Activated T-helper 1 cell treated with anti-CD3 and anti-CD28 coated beads, Interleukin-2, amount 50 U/mL, for 16 hours (primary cell): ENCODE measurements around the gene EXOC3L2.
"Not testable (repeated sequence)": the region's sequence is repeated elsewhere in the genome, so short reads cannot be mapped to it uniquely, and the experiment has no call there.

Experiments used
- DNase-seq, 2 donors: peaks; one replicate each; pipeline ENCODE4 v3.0.0-alpha.2; 2020; ENCODE audit warnings: low read depth in 1 of 2, low spot score in 1 of 2

The EXOC3L2 gene

DNA sequence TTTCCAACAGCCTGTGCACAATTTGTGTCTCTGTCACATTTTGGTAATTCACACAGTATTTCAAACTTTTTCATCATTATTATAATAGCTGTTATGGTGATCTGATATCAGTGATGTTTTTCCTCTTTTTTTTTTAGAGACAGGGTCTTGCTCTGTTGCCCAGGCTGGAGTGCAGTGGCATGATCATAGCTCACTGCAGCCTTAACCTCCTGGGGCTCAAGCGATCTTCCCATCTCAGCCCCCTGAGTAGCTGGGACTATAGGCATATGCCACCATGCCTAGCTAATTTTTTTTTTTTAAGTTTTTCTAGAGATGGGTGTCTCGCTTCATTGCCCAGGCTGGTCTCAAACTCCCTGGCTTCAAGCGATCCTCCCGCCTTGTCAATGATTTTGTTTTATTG is 11.6 kb upstream of the EXOC3L2 start:
- DNase-seq: no peak

DNA sequence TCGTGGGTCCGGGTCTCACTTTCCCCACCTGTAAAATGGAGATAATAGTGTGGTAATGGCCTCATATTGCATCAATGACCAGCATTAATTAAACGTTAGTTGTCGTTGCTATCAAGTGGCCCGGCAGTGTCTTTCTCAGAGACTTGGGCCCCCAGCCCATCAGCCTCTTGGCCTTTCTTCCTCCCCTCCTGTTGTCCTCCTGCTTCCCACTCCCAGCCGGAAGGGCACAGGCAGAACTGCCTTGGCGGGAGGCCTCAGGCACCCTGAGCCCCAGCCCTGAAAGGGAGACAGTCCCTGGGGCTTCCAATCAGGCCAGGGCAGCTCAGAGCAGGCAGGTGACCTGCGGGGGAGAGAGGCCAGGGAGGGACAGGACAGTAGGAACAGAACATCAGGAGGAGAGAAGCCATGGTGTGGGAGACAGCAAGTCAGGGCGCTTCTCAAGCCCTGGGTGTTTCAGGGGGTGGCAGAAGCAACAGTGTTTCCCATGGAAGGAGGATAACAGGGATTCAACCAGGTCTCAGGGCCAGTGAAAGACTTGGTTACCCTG is 10.5 kb upstream of the EXOC3L2 start:
- DNase-seq: no peak

DNA sequence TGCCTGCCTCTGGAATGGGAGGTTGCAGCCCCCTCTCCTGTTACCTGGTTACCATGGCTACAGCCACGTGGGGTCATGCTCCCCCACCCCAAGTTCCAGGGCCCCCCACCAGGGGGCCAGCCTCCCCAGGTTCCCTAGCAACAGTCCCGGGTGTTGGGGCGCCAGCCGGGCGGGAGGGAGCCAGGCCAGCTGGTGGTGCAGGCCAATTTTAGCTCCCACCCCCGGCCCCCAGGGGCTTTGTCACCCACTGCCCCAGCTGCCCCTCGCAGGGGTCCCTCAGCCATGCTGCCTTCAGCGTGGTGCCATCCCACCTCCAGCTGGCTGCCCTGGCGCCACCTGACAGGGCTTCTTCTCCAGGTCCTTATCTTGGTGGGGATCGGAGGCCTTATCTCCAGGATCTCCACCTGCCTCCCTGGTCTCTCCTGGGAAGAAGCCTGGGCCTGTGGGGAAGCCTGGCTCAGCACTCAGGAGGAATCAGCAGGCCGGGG is 8.9 kb upstream of the EXOC3L2 start:
- DNase-seq: no peak

DNA sequence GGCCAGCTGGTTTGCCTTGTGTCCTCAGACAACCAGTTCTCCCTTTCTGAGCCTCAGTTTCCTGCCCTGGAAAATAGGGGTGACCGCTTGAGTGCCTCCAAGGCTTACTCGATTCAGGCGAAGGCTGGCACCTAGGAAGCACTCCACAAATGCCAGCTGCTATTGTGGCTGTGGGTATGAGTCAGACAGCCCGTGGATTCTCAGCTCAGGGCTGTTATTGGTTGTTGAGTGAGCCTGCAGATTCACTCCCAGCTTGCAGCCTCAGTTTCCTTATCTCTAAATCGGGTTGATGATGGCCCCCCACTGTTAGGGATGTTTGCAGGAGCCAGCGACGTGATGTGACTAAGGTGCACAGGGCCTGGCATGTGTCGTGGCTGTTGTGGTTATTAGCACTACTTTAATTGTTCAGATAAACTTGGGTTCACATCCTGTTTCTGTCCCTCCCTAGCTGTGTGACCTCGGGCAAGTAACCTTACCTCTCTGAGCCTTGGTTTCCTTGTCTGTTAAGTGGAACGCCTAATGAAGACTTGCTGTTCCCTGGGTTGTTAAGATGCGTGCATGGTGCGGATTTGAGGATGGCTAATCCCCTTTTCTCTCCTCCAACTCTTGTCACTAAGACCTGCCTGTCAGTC is 8.3 kb upstream of the EXOC3L2 start:
- DNase-seq: no peak

DNA sequence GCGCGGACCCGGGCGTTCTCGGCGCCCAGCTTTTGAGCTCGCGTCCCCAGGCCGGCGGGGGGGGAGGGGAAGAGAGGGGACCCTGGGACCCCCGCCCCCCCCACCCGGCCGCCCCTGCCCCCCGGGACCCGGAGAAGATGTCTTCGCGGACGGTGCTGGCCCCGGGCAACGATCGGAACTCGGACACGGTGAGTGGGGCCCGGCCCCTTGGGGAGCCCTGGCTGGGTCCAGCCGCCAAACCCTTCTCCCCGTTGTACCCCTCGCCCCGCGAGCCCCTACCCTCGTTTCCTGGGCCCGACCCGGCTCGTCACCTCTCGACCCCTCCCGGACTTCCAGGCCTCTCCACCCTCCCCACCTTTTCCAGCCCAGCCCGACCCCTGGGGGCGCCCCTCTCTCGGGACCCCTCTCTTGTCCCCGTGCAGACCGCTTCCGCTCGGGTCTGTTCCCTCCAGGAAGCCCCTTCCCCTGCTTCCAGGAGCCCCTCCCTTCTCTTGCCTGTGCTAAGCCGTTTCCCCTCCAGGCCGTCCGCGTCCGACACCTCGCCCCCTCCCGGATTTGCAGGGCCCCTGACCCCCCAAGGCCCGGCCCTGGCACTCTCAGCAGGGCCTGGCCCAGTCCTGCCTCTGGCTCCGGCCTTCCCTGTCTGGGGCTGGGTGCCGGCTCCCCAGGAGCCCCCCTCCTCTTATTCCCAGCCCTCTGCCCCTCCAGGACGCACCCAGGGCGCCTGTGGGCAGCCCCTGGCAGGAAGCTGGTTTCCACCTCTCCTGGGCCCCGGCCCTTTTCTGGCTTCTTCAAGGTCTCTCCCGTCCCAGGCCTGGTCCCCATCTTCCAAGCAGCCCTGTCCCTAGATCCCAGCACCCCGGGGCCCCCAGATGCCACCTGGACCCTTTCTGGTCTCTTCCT is 6.5 kb upstream of the EXOC3L2 start:
- DNase-seq: no peak

DNA sequence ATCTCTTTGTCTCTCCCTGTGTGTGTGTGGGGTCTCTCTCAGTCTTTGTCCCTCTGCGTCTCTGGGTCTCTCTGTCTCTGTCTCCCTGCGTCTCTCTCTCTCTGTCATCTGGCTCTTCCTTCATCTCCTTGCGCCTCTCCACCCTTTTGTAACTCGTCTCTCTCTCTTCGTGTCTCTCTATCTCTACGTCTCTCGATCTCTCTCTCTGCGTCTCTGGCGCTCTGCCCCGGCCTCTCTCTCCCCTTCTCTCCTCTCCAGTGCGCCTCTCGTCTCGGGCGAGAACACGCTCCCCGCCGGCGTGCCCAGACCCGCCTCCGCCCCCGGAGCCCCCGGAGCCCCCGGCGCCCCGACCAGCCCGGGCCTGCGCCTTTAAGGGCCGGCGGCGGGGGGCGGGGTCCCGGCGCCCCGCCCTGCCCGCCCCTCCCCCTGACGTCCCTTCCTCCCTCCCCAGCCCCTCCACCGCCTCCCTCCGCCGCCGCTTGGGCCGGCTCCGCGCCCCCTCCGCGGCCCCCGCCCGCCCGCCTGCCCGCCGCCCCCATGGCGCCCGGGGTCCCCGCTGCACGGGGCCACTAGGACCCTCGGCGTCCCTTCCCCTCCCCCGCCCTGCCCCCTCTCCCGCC is 5.7 kb upstream of the EXOC3L2 start, which contains the start of gene MARK4:
MARK4 (plus strand) TSS at position 440 of the 620 bp plus-strand sequence. CDS start 318 bp downstream, outside the sequence.
- DNase-seq: peak; percentile 30 to 43

DNA sequence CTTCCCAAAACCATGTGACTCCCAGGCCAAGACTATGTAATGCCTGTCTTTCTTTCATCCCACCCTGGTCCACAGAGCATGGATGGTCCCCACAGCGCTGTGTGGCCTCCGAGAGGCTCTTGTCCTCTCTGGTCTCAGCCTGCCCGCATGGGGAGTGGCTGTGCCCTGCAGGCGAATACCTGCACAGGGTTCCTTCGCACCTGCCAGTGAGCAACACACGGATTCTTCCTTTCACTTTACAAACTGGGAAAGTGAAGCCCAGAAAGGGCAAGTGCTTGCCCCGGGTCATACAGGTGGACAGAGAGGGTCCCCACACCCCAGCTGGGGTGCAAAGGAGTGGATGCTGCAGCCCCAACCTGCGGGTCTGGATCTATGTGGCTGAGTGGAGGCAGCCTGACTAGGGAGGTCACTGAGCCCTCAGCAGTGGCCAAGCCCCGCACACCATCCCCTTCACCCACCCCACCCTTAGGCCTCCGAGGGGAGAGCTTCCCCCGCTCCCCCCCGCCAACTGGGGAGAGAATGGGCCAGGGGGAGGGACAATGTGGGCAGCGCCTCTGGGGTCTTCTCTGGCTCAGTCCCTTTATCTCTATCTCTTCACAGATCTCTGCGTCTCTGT is 5.1 kb upstream of the EXOC3L2 start:
- no peak for DNase-seq

DNA sequence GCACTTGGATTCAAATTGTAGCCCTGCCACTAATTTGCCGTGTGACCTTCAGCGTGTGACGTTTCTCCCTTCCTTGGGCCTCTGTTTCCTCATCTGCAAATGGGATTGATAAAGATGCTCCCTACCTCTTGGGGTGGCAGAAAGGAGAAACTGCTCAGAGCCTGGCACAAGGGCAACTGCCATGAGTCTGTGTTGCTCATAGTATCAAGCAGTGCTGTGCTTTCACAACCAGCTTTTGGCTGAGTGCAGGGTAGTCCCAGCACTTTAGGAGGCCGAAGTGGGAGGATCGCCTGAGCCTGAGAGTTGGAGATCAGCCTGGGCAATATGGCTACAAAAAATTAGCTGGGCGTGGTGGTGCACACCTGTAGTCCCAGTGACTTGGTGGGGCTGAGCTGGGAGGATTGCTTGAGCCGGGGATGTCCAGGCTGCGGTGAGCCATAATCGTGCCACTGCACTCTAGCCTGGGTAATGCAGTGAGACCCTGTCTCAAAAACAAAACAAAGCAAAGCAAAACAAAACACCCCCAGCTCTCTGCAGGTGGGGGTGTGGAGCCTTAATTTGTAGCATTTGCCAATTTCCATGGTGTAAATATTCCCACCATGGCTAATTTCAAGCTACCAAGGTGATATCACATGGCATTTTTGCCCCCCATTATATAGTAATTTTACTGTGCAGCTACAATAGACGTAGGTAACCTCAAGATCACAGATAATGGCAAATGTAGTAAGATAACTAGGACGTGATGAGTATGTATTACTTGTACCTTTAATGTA is 4.2 kb upstream of the EXOC3L2 start:
- no peak for DNase-seq

DNA sequence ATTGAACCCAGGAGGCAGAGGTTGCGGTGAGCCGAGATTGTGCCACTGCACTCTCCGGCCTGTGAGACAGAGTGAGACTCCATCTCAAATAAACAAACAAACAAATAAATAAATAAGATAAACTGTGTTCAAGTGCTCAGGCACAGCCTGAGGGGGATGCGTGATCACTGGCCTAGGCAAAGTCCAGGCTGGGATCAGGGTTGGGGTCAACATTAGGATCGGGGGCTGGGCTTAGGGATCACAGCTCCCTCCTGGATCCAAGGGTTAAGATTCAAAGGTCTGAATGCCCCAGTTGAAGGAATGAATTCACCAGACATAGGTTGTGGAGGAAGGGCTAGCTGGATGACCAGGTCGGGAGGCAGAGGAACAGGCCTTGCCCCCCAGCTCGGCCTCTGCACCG is 1.9 kb upstream of the EXOC3L2 start:
- no peak for DNase-seq

DNA sequence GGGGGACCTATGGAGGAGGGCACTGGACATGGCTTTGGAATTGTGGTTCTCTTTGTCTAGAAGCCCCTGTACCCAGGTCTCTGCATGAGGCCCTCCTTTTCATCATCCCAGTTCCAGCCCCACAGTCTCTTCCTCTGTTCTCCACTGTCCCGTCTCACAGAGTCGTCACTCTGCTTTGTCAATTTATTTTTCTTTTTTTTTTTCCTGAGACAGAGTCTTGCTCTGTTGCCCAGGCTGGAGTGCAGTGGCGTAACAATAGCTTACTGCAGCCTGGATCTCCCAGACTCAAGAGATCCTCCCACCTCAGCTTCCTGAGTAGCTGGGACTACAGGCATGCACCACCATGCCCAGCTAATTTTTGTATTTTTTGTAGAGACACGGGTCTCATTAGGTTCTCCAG is 619 bp upstream of the EXOC3L2 start:
- no peak for DNase-seq

DNA sequence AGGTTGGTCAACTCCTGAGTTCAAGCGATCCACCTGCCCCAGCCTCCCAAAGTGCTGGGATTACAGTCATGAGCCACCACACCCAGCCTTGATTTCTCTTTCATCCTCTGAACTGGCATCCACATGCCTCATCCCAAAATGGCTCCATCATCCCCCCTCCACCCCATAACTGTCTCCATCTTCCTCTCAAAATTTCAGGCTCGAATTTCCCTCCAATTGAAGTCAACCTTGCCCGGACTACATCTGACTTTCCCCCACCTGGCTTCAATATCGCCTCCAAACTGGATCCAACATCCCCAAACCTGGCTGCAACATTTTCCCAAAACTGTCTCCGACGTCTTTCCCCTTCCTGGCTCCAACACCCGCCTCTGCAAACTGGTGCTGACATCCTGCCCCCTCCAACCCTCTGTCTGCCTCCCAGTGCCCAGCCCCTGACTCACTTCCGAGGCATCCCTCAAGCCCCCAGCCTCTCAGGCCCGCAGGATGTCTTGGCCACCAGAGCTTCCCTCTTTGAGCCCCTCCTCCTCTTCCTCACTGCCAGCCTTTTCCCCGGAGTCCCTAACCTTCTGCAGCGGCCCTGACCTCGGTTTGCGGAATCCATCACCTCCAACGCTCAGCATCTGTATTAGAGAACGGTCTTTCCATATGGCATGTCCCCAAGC is 943 bp downstream of the EXOC3L2 start:
- no peak for DNase-seq

DNA sequence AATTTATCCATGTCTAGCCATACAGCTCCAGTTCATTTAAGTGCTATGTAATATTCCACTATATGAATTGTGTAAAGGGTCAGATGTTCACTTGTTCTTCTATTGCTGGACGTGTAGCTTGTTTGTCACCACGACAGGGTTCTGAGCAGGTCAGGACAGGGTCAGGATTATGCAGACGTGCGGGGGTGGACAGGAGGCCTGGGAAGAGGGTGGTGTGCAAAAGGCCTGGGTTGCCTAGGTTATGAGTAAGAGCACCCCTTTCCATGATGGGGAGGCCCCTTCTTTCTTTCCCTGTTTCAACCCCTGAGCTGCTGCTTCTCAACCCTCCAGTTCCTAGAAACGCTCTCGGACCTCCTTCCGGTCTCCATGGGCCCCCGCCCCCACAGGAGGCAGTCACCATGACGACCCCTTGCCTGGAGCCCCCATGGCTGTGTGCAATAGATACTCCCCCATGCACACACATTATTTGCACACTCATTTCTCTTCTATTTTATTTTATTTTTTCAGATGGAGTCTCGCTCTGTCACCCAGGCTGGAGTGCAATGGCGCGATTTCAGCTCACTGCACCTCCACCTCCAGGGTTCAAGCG is 2.0 kb downstream of the EXOC3L2 start:
- DNase-seq: no peak

DNA sequence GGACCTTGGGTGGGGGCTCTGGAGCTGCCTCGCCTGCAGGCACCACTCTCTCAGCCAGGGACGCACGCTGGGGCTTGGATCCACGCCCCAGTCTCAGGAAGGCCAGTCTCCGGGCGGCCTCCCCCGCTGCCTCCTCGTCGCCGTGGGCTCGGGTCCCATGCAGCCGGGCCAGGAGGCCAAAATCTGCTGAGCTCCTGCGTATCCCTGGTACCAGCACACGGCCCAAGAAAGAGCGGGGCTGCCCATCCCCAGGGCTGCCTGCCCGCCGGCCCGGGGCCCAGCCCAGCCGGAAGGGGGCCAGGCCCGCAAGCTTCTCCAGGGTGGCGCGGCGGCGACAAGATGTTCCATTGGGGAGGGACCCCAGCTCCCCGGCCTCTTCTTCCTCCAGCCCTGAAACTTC is 6.7 kb downstream of the EXOC3L2 start:
- DNase-seq: no peak

DNA sequence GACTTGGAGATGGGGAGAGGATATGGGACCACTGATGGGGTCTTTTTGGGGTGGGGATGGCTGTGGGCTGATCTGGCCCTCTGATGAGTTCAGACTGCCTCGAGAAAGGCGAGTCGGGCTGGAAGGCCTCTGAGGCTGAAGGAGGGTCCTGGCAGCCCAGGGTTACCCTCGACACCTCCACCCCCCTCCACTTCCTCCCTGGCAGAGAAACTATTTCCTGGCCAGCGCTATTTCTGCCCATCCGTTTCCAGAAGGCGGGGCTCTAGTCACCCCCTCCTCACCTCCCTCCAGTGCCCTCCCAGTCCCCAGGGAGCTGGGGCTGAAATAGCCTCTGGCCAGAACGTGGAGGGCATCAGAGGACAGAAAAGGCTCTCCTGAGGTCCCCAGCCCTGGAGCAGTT is 9.7 kb downstream of the EXOC3L2 start:
- no peak for DNase-seq

DNA sequence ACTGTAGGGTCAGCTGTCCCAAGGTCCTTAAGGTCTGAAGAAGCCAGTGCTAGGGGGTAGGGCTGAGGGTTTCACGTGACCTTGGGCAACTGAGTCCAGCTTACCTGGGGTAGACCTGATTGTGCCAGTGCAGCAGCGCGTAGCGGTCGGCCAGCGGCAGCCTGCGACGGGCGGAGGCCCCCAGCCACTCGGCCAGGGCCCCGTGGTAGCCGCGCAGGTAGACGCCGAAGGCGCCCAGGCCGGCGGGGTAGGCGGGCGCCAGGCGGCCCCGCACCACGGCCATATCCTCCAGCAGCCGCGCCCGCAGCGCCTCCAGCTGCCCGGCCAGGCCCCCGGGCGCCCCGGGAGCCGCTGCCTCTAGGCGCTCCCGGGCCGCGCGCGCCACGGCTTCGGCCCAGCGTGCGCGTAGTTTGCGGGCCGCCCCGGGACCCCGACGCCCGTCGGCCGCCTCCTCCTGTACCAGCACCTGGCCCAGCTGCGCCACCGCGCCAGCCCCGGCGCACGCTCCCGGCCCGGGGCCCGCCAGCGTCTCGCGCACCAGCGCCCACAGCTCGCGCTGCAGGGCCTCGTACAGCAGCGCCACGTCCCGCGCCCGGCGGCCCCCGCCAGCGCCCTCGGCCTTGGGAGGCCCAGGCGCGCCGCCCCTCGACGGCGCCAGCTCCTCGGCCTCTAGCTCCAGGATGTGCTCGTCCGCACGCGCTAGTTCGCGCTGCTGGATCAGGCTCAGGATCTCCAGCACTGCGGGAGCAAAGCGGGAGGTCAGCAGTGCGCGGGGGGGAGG is 10.9 kb downstream of the EXOC3L2 start:
- no peak for DNase-seq

DNA sequence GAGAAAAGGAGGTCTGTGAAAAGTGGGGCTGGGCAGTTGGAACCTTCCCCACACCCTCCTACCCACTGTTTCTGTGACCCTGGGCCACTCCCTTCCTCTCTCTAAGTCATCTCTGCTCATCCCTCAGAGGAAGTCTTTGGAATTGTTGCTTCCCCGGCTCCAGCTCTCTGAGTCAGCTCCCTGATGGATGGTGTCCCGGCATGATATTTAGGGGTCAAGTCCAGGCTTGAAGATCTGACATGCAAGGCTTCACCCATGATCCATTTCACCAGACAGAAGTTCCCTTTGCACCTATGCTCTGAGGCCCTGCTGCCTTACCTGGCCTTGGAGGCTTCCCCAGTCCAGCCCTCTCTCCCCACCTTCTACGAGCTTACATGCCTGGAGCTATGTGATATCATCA is 13.3 kb downstream of the EXOC3L2 start:
- no peak for DNase-seq

DNA sequence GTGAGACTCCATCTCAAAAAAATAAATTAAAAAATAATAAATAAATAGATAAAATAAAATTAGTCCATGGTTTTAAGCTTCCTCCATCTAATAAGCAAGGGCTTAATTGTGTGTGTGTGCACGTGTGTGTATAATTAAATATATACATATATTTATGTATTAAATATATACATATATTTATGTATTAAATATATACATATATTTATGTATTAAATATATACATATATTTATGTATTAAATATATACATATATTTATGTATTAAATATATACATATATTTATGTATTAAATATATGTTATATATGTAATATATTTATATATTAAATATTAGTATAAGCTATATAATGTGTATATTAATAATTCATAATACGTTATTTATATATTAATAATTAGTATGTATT is 16.2 kb downstream of the EXOC3L2 start:
- not testable (repeated sequence) for DNase-seq

DNA sequence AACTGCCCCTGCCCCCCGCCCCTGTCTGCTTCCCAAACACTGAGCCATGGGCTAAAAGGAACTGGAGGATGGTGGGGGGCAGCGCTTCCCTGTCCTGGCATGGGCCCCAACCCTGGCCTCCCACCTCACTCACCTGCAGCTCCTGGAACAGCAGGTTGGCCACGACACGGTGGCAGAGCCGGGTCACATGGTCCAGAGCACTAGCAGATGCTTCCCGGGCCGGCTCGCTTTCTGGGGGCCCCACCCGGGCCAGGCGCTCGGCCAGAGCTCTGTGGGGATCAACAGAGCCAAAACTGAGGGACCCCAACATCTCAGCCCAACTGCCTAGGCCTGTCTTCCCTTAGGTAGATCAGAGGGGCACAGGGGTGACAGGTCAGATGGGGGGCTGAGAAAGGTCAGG is 20.6 kb downstream of the EXOC3L2 start:
- DNase-seq: no peak

DNA sequence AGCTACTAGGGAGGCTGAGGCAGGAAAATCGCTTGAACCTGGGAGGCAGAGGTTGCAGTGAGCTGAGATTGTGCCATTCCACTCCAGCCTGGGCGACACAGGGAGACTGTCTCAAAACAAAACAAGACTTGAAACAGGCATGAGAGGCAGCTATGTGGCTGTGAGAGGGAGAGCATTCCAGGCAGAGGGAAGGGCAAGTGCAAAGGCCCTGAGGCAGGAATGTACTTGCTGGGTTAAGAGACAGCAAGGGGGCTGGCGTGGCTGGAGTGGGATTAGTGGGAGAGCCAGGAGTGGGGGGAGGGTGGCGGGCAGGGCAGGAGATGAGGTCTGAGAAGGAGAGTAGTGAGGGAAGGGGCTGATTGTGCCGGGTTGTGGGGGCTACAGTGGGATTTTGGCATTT is 21.3 kb downstream of the EXOC3L2 start:
- DNase-seq: no peak
